CD4-positive, alpha-beta T cell (primary cell): ENCODE measurements around the gene GLYR1. TPM values are rescaled to one million over a fixed set of nuclear protein-coding genes. Genes with fewer than 3 reads are reported as not detected.

Experiments used
- ATAC-seq: fragments of 200-7000 bp; cut with Tn5 transposase; one replicate; pipeline ENCODE4 v1.10.0; 2022; ENCODE audit warnings: mild to moderate bottlenecking; ENCODE audit not compliant: poor library complexity
- CTCF ChIA-PET: fragments of 350-600 bp; sonication (Branson Sonifier 250); formaldehyde crosslinking; loops from one replicate; lab custom pipeline; 2021; ENCODE audit warnings: antibody characterized with exemption, inconsistent platforms; lab: Charles Lee
- POLR2A ChIA-PET: fragments of 350-600 bp; sonication (Branson Sonifier 250); formaldehyde crosslinking; loops from one replicate; lab custom pipeline; 2021; ENCODE audit warnings: antibody characterized with exemption, inconsistent platforms; lab: Charles Lee
- DNase-seq, 14 experiments: peaks; one replicate each; pipeline ENCODE4 v3.0.0-alpha.2; 2013 to 2020; ENCODE audit warnings: mixed read lengths in 2 of 14
- H3K27ac ChIP-seq, 2 donors: one replicate each; pipeline versions ENCODE4 v1.5.1 to v1.7.0; 2013; ENCODE audit warnings: low read length in 2 of 2, low read depth in 1 of 2, mild to moderate bottlenecking in 1 of 2
- H3K27me3 ChIP-seq, 2 experiments: 1 replicate in 1 of 2; 2 replicates in 1 of 2; pipeline versions ENCODE4 v1.6.1 to v1.7.0; 2013; ENCODE audit warnings: low read length in 2 of 2, control low read depth in 1 of 2, mild to moderate bottlenecking in 1 of 2, moderate library complexity in 1 of 2; ENCODE audit not compliant: insufficient read depth in 2 of 2, control insufficient read depth in 1 of 2
- H3K36me3 ChIP-seq: one replicate; pipeline ENCODE4 v1.6.1; 2013; ENCODE audit warnings: low read length, control low read depth; ENCODE audit not compliant: insufficient read depth
- H3K4me1 ChIP-seq: one replicate; pipeline ENCODE4 v1.6.1; 2013; ENCODE audit warnings: low read length, control low read depth; ENCODE audit not compliant: insufficient read depth
- H3K4me3 ChIP-seq: one replicate; pipeline ENCODE4 v1.5.1; 2013; ENCODE audit warnings: mild to moderate bottlenecking, low read length, moderate library complexity
- H3K9me3 ChIP-seq, 2 experiments: 1 replicate in 1 of 2; 2 replicates in 1 of 2; pipeline versions ENCODE4 v1.6.1 to v1.7.0; 2013; ENCODE audit warnings: low read length in 2 of 2, mild to moderate bottlenecking in 2 of 2, control low read depth in 1 of 2, moderate library complexity in 1 of 2; ENCODE audit not compliant: control insufficient read depth in 1 of 2, insufficient read depth in 1 of 2
- H3K27ac Mint-ChIP-seq: one replicate; pipeline ENCODE4 v1.8.0; 2020; ENCODE audit warnings: mixed read lengths
- H3K27me3 Mint-ChIP-seq: one replicate; pipeline ENCODE4 v1.8.0; 2021; ENCODE audit warnings: mixed read lengths
- H3K36me3 Mint-ChIP-seq: one replicate; pipeline ENCODE4 v1.8.0; 2021; ENCODE audit warnings: low read depth, mixed read lengths
- H3K4me1 Mint-ChIP-seq: one replicate; pipeline ENCODE4 v1.8.0; 2021; ENCODE audit warnings: low read depth, mixed read lengths
- H3K4me3 Mint-ChIP-seq: one replicate; pipeline ENCODE4 v1.8.0; 2020; ENCODE audit warnings: mild to moderate bottlenecking, mixed read lengths
- H3K9me3 Mint-ChIP-seq: one replicate; pipeline ENCODE4 v1.8.0; 2020; ENCODE audit warnings: mixed read lengths
- CTCF ChIP-seq: fragments of 200-600 bp; IDR thresholded peaks from one replicate; pipeline ENCODE4 v1.8.0; 2022; ENCODE audit warnings: antibody characterized with exemption, mild to moderate bottlenecking
- intact Hi-C, 2 experiments: fragments of 100-400 bp; cut with DNase I in 1 of 2; cut with micrococcal nuclease in 1 of 2; formaldehyde crosslinking; loops; one replicate each; pipeline versions ENCODE4 v1.15.1 to v1.9.0; 2023 to 2025; cut with DNase I, micrococcal nuclease
- total RNA-seq, 174 experiments: library from RNA in 2 of 174; stranded (reverse) in 2 of 174; gene quantifications; one replicate each; pipeline ENCODE4 v1.2.3 and lab custom pipeline; 2021 to 2026

Gene GLYR1
- total RNA-seq, 2 experiments from 2014 or later = 71.7 to 77.2 TPM

- ChIA-PET POLR2A (no interaction called here), CTCF (no interaction called here)
- Mint-ChIP-seq H3K4me3 (no peak overlapping the region), H3K36me3 (peaks cover 65% of the 10 kb centered on the region), H3K4me1 (no peaks in the 10 kb centered on the region), H3K9me3 (no peaks in the 10 kb centered on the region), H3K27me3 (no peaks in the 10 kb centered on the region), H3K27ac (no peak overlapping the region)
- Histone ChIP-seq H3K27ac (no peak overlapping the region), H3K4me3 (no peak overlapping the region), H3K27me3 (no peaks in the 10 kb centered on the region), H3K4me1 (no peaks in the 10 kb centered on the region), H3K36me3 (peaks cover 67% of the 10 kb centered on the region), H3K9me3 (peaks cover 0 to 3% of the 10 kb centered on the region in 2 experiments)
- DNase-seq (no peak), ATAC-seq (no peak)
- no peak for TF ChIP-seq CTCF
- intact Hi-C loops = no loop called here
Observed at GRCh38 chr16:4754865-4755264, 92.2 kb downstream of the GLYR1 start.

- no peaks in the 10 kb centered on the region for H3K9me3 Mint-ChIP-seq
- Histone ChIP-seq H3K9me3 (peaks cover 0 to 3% of the 10 kb centered on the region in 2 experiments), H3K27me3 (no peaks in the 10 kb centered on the region), H3K4me1 (peaks cover 4% of the 10 kb centered on the region), H3K27ac (no peak overlapping the region), H3K36me3 (peaks cover 52% of the 10 kb centered on the region), H3K4me3 (no peak overlapping the region)
- DNase-seq (no peak), ATAC-seq (no peak)
- H3K4me3 Mint-ChIP-seq = no peak overlapping the region
- ChIA-PET CTCF (no interaction called here), POLR2A (no interaction called here)
- peaks cover 49% of the 10 kb centered on the region for H3K36me3 Mint-ChIP-seq
- H3K27ac Mint-ChIP-seq = no peak overlapping the region
- TF ChIP-seq CTCF = no peak
- no peaks in the 10 kb centered on the region for H3K27me3 Mint-ChIP-seq
- H3K4me1 Mint-ChIP-seq = no peaks in the 10 kb centered on the region
- intact Hi-C loops = no loop called here
Observed at GRCh38 chr16:4753227-4753626, 93.9 kb downstream of the GLYR1 start.

Other genes with a start within 250 kb of the GLYR1 start
- 10 to 100 TPM; 17.5 to 19.3 TPM for gene UBALD1, start 232.4 kb downstream of the GLYR1 start, total RNA-seq
- 10 to 100 TPM; 45.9 to 48.6 TPM for gene MGRN1, start 222.5 kb downstream of the GLYR1 start, total RNA-seq
- gene NUDT16L1, start 153.7 kb downstream of the GLYR1 start, total RNA-seq = 10 to 100 TPM; 75.2 to 78.9 TPM
- gene ANKS3, start 113.0 kb downstream of the GLYR1 start, total RNA-seq = 10 to 100 TPM; 13.5 TPM
- under 1 TPM in 1 of 2 experiments, not detected in 1; 0.25 TPM for gene DNAAF8, start 112.8 kb downstream of the GLYR1 start, total RNA-seq
- 10 to 100 TPM; 11.8 to 12.4 TPM for gene ZNF500, start 80.1 kb downstream of the GLYR1 start, total RNA-seq
- not detected for gene SEPTIN12, start 58.9 kb downstream of the GLYR1 start, total RNA-seq
- not detected for gene SMIM22, start 51.9 kb downstream of the GLYR1 start, total RNA-seq
- gene ROGDI, start 44.7 kb downstream of the GLYR1 start, total RNA-seq = 10 to 100 TPM in 1 of 2 experiments, 1 to 10 TPM in 1; 9.4 to 11.0 TPM
- gene UBN1, start 193 bp upstream of the GLYR1 start, total RNA-seq = 10 to 100 TPM; 45.7 to 45.8 TPM
- gene PPL, start 89.9 kb upstream of the GLYR1 start, total RNA-seq = not detected
- gene SEC14L5, start 111.0 kb upstream of the GLYR1 start, total RNA-seq = not detected
- 10 to 100 TPM; 30.0 to 34.0 TPM for gene NAGPA, start 186.6 kb upstream of the GLYR1 start, total RNA-seq
- gene C16orf89, start 218.7 kb upstream of the GLYR1 start, total RNA-seq = not detected
- gene ALG1, start 224.6 kb upstream of the GLYR1 start, total RNA-seq = 1 to 10 TPM; 8.9 to 9.0 TPM